Measurements from ENCODE around the gene ART4.

GRCh38 chr12:14814014-14814413 lies 29.3 kb downstream of the ART4 start, which contains the start of gene SMCO3:
- TF ChIP-seq, protein P1, sequence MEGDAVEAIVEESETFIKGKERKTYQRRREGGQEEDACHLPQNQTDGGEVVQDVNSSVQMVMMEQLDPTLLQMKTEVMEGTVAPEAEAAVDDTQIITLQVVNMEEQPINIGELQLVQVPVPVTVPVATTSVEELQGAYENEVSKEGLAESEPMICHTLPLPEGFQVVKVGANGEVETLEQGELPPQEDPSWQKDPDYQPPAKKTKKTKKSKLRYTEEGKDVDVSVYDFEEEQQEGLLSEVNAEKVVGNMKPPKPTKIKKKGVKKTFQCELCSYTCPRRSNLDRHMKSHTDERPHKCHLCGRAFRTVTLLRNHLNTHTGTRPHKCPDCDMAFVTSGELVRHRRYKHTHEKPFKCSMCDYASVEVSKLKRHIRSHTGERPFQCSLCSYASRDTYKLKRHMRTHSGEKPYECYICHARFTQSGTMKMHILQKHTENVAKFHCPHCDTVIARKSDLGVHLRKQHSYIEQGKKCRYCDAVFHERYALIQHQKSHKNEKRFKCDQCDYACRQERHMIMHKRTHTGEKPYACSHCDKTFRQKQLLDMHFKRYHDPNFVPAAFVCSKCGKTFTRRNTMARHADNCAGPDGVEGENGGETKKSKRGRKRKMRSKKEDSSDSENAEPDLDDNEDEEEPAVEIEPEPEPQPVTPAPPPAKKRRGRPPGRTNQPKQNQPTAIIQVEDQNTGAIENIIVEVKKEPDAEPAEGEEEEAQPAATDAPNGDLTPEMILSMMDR (IDR thresholded peaks at IDR 0.05), result no peak
- TF ChIP-seq POLR2A (IDR thresholded peaks at IDR 0.05), result no peak
